K562 (cell line): ENCODE results near the gene TMEM116. TPM values are rescaled to one million over a fixed set of nuclear protein-coding genes. Genes with fewer than 3 reads are reported as not detected.

Experiments used
- CCNT2 ChIP-seq: IDR thresholded peaks from 2 replicates; pipeline ENCODE4 v1.6.1; 2011; ENCODE audit warnings: borderline replicate concordance, low read depth, mild to moderate bottlenecking, moderate library complexity, mixed read lengths, low read length; ENCODE audit not compliant: insufficient read length; ENCODE audit errors: extremely low read depth
- POLR2H ChIP-seq: IDR thresholded peaks from 2 replicates; pipeline ENCODE4 v1.6.1; 2016; ENCODE audit warnings: missing genetic modification characterization, low read depth, mild to moderate bottlenecking, control low read depth, missing compliant biosample characterization, moderate library complexity
- PPARD ChIP-seq: fragments of 250-450 bp; sonication (Bioruptor Pico); IDR thresholded peaks from 2 replicates; pipeline ENCODE4 v1.8.0; 2022; ENCODE audit warnings: inconsistent platforms, mild to moderate bottlenecking, moderate library complexity
- SUPT5H ChIP-seq: fragments of 450-650 bp; IDR thresholded peaks from 2 replicates; pipeline ENCODE4 v1.6.1; 2016
- TAF1 ChIP-seq: IDR thresholded peaks from 2 replicates; pipeline ENCODE4 v1.6.1; 2011; ENCODE audit warnings: mild to moderate bottlenecking, low read length, moderate library complexity; ENCODE audit not compliant: insufficient read depth, control insufficient read depth, severe bottlenecking; ENCODE audit errors: extremely low read depth
- ZC3H4 ChIP-seq: sonication (generic); formaldehyde crosslinking; IDR thresholded peaks from 2 replicates; pipeline ENCODE4 v1.9.0; 2021; ENCODE audit warnings: missing genetic modification reagents, borderline replicate concordance
- polyA plus RNA-seq, 8 experiments: library from polyadenylated mRNA; depleted of rRNA in 4 of 8; stranded (reverse) in 5 of 8; unstranded in 3 of 8; fragments of >200 nt; fragmentation: Nextera tagmentation in 2 of 8; fragmentation: Illumina TruSeq in 1 of 8; extraction: Ambion mirVana in 2 of 8; extraction: Trizol in 1 of 8; gene quantifications; 2 replicates each; pipeline versions ENCODE4 v1.2.1 to v1.2.3, GENCODE V29; 2011 to 2014; ENCODE audit warnings: inconsistent platforms in 1 of 8, missing spikeins in 1 of 8
- total RNA-seq, 7 experiments: library from RNA; depleted of rRNA in 6 of 7; stranded (reverse); fragments of >200 nt in 6 of 7; fragmentation: Illumina TruSeq in 2 of 7; extraction: Trizol in 2 of 7; gene quantifications; 2 replicates each; pipeline versions ENCODE4 v1.2.1 to v1.2.3, GENCODE V29; 2011 to 2021; ENCODE audit warnings: low replicate concordance in 1 of 7
- TF ChIP-seq, protein P1 (sequence below), 2 experiments: fragments of 450-650 bp in 1 of 2; sonication (generic) in 1 of 2; formaldehyde crosslinking in 1 of 2; IDR thresholded peaks; 2 replicates each; pipeline versions ENCODE4 v1.7.1 to v1.9.0; 2016 to 2022; ENCODE audit warnings: inconsistent platforms in 1 of 2, mild to moderate bottlenecking in 1 of 2, missing genetic modification reagents in 1 of 2

The TMEM116 gene
- total and polyA plus RNA-seq, 9 of the 15 experiments (the other 6 are each of a cell fraction or from before 2014, with no cell fraction given): 5.2 to 78.6 (median 13.9) TPM

DNA sequence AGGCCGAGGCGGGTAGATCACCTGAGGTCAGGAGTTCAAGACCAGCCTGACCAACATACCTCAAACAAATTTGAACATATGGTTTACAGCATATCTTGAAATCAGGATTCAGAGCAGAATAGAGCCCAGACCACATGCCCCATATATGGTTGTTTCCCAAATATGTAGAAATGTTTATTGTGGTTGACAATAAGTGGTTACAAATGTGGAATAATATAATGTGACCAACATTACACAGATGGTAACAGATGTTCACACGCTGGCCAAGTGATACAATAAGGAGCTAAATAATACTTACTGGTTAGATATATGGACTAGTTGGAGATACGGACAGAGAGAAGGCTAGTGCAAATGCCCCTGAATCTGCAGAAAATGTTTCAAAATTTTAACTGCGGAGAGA, 85.6 kb downstream of the TMEM116 start (continued):
- TF ChIP-seq, protein P1, sequence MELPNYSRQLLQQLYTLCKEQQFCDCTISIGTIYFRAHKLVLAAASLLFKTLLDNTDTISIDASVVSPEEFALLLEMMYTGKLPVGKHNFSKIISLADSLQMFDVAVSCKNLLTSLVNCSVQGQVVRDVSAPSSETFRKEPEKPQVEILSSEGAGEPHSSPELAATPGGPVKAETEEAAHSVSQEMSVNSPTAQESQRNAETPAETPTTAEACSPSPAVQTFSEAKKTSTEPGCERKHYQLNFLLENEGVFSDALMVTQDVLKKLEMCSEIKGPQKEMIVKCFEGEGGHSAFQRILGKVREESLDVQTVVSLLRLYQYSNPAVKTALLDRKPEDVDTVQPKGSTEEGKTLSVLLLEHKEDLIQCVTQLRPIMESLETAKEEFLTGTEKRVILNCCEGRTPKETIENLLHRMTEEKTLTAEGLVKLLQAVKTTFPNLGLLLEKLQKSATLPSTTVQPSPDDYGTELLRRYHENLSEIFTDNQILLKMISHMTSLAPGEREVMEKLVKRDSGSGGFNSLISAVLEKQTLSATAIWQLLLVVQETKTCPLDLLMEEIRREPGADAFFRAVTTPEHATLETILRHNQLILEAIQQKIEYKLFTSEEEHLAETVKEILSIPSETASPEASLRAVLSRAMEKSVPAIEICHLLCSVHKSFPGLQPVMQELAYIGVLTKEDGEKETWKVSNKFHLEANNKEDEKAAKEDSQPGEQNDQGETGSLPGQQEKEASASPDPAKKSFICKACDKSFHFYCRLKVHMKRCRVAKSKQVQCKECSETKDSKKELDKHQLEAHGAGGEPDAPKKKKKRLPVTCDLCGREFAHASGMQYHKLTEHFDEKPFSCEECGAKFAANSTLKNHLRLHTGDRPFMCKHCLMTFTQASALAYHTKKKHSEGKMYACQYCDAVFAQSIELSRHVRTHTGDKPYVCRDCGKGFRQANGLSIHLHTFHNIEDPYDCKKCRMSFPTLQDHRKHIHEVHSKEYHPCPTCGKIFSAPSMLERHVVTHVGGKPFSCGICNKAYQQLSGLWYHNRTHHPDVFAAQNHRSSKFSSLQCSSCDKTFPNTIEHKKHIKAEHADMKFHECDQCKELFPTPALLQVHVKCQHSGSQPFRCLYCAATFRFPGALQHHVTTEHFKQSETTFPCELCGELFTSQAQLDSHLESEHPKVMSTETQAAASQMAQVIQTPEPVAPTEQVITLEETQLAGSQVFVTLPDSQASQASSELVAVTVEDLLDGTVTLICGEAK (IDR thresholded peaks at IDR 0.05): no peak
- TF ChIP-seq, protein P1 (CRISPR knock-in tag; IDR thresholded peaks at IDR 0.05): no peak
- TF ChIP-seq CCNT2: no peak
- TF ChIP-seq POLR2H: no peak
- TF ChIP-seq TAF1: no peak
- TF ChIP-seq ZC3H4 (CRISPR knock-in tag): no peak
- no peak for TF ChIP-seq PPARD (CRISPR knock-in tag)
- no peak for TF ChIP-seq SUPT5H
